GM12878 (cell line): Measurements from ENCODE around the gene PRRC2C. TPM values are rescaled to one million over a fixed set of nuclear protein-coding genes. Genes with fewer than 3 reads are reported as not detected.

ENCODE experiments used
- BCLAF1 ChIP-seq: fragments of 450-650 bp; IDR thresholded peaks from 2 replicates; pipeline ENCODE4 v1.6.1; 2017; ENCODE audit warnings: antibody characterized with exemption, mild to moderate bottlenecking, moderate library complexity
- CBX3 ChIP-seq: fragments of 200-600 bp; sonication (generic); IDR thresholded peaks from 2 replicates; pipeline ENCODE4 v1.6.1; 2016; ENCODE audit warnings: low read depth, borderline replicate concordance
- CBX5 ChIP-seq: sonication (generic); IDR thresholded peaks from 2 replicates; pipeline ENCODE4 v1.6.1; 2016; ENCODE audit warnings: low read depth, moderate library complexity, mild to moderate bottlenecking, inconsistent platforms
- CTCF ChIP-seq, 3 experiments: IDR thresholded peaks in 2 of 3; conservative IDR thresholded peaks in 1 of 3; 2 replicates each; pipeline ENCODE4 v1.5.1; 2011; ENCODE audit warnings: low read depth in 3 of 3, low read length in 3 of 3, mild to moderate bottlenecking in 3 of 3, control low read depth in 2 of 3, moderate library complexity in 2 of 3, inconsistent platforms in 1 of 3, mixed read lengths in 1 of 3; ENCODE audit not compliant: control insufficient read depth in 2 of 3, insufficient read depth in 1 of 3; ENCODE audit errors: extremely low read depth in 1 of 3
- E4F1 ChIP-seq: fragments of 450-650 bp; IDR thresholded peaks from 2 replicates; pipeline ENCODE4 v1.6.1; 2018; ENCODE audit warnings: borderline replicate concordance, mild to moderate bottlenecking; ENCODE audit not compliant: partially characterized antibody
- ELK1 ChIP-seq: IDR thresholded peaks from 2 replicates; pipeline ENCODE4 v1.6.1; 2012; ENCODE audit warnings: low read depth, low read length, improper control_type of control experiment
- MEF2B ChIP-seq: fragments of 450-650 bp; IDR thresholded peaks from 2 replicates; pipeline ENCODE4 v1.6.1; 2018; ENCODE audit warnings: mild to moderate bottlenecking, moderate library complexity; ENCODE audit not compliant: partially characterized antibody, poor library complexity, severe bottlenecking
- NFYA ChIP-seq: IDR thresholded peaks from 2 replicates; pipeline ENCODE4 v1.6.1; 2011; ENCODE audit warnings: low read depth, mild to moderate bottlenecking, low read length, improper control_type of control experiment, borderline replicate concordance
- NKRF ChIP-seq: fragments of 450-650 bp; conservative IDR thresholded peaks from 2 replicates; pipeline ENCODE4 v1.6.1; 2017; ENCODE audit warnings: mild to moderate bottlenecking, moderate library complexity
- PML ChIP-seq: IDR thresholded peaks from 2 replicates; pipeline ENCODE4 v1.6.1; 2012; ENCODE audit warnings: low read length, inconsistent platforms
- RELB ChIP-seq: fragments of 450-650 bp; IDR thresholded peaks from 2 replicates; pipeline ENCODE4 v1.6.1; 2017; ENCODE audit warnings: low read depth, mild to moderate bottlenecking, moderate library complexity
- SUPT20H ChIP-seq: IDR thresholded peaks from 2 replicates; pipeline ENCODE4 v1.6.1; 2011; ENCODE audit warnings: low read depth, mild to moderate bottlenecking, low read length, moderate library complexity, borderline replicate concordance; ENCODE audit not compliant: control insufficient read depth
- SUZ12 ChIP-seq: fragments of 200-600 bp; sonication (generic); IDR thresholded peaks from one replicate; pipeline ENCODE4 v1.6.1; 2018; ENCODE audit warnings: antibody characterized with exemption, mild to moderate bottlenecking; ENCODE audit not compliant: unreplicated experiment
- TAF1 ChIP-seq: IDR thresholded peaks from 2 replicates; pipeline ENCODE4 v1.6.1; 2011; ENCODE audit warnings: mild to moderate bottlenecking, low read depth, low read length, borderline replicate concordance
- TBL1XR1 ChIP-seq: IDR thresholded peaks from 2 replicates; pipeline ENCODE4 v1.6.1; 2012; ENCODE audit warnings: low read depth, low read length, improper control_type of control experiment
- TCF7 ChIP-seq: IDR thresholded peaks from 2 replicates; pipeline ENCODE4 v1.6.1; 2014; ENCODE audit warnings: antibody characterized with exemption, borderline replicate concordance
- WRNIP1 ChIP-seq: IDR thresholded peaks from 2 replicates; pipeline ENCODE4 v1.6.1; 2011; ENCODE audit warnings: low read depth, low read length, improper control_type of control experiment, borderline replicate concordance
- polyA plus RNA-seq, 11 experiments: library from polyadenylated mRNA; depleted of rRNA in 4 of 11; unstranded in 6 of 11; stranded (reverse) in 5 of 11; fragments of >200 nt; fragmentation: Nextera tagmentation in 4 of 11; fragmentation: Illumina TruSeq in 1 of 11; extraction: Ambion mirVana in 4 of 11; extraction: Trizol in 1 of 11; gene quantifications; 1 replicate in 1 of 11; 2 replicates in 10 of 11; pipeline versions ENCODE4 v1.2.1 to v1.2.3, GENCODE V29; 2011 to 2016; ENCODE audit warnings: inconsistent platforms in 2 of 11, missing spikeins in 2 of 11, low read depth in 1 of 11
- total RNA-seq, 4 experiments: library from RNA; depleted of rRNA in 3 of 4; stranded (reverse); fragments of >200 nt in 3 of 4; fragmentation: Illumina TruSeq in 1 of 4; extraction: Trizol in 1 of 4; gene quantifications; 2 replicates each; pipeline versions ENCODE4 v1.2.1 to v1.2.3, GENCODE V29; 2013 to 2021

The PRRC2C gene
- total and polyA plus RNA-seq, 10 of the 15 experiments (the other 5 are each of a cell fraction or from before 2014, with no cell fraction given), result 53.4 to 182 (median 91.8) TPM

GRCh38 chr1:171486048-171486519, 754 bp downstream of the PRRC2C start (continued):
- TF ChIP-seq E4F1 (no peak), ELK1 (no peak), CBX5 (no peak), NFYA (no peak), PML (0 out of 2 replicates have a peak, but pooled peaks have one; percentile 36), SUPT20H (no peak), MEF2B (no peak), TAF1 (peak; percentile 56; the same call in 1 of the 2 replicates), BCLAF1 (no peak), WRNIP1 (no peak; the same call in 1 of the 2 replicates), NKRF (no peak), CBX3 (no peak), SUZ12 (no peak), RELB (peak; percentile 73), CTCF (IDR thresholded peaks at IDR 0.05 in 2 of 3, conservative IDR thresholded peaks at IDR 0.05 in 1 of 3; ENCODE audit: control insufficient read depth in 2 of 3, extremely low read depth in 1 of 3, insufficient read depth in 1 of 3, low read depth in 3 of 3, low read length in 3 of 3) (no peak), TBL1XR1 (no peak), TCF7 (0 out of 2 replicates have a peak, but pooled peaks have one; percentile 2)
